HepG2 (cell line): Measurements from ENCODE around the gene TBC1D22A.

ENCODE experiments used
- GLI4 ChIP-seq: sonication (generic); formaldehyde crosslinking; IDR thresholded peaks from 2 replicates; pipeline ENCODE4 v1.5.1; 2020; ENCODE audit warnings: missing genetic modification reagents, mild to moderate bottlenecking, moderate library complexity, borderline replicate concordance
- NFE2 ChIP-seq: sonication (generic); formaldehyde crosslinking; IDR thresholded peaks from 2 replicates; pipeline ENCODE4 v1.4.0; 2020; ENCODE audit warnings: missing genetic modification reagents
- NRL ChIP-seq: sonication (generic); formaldehyde crosslinking; IDR thresholded peaks from 2 replicates; pipeline ENCODE4 v1.5.0; 2020; ENCODE audit warnings: missing genetic modification reagents, mild to moderate bottlenecking, moderate library complexity, borderline replicate concordance
- POLR2A ChIP-seq, 2 experiments: IDR thresholded peaks; 2 replicates each; pipeline ENCODE4 v1.6.1; 2011; ENCODE audit warnings: low read depth in 2 of 2, low read length in 2 of 2, mild to moderate bottlenecking in 1 of 2, moderate library complexity in 1 of 2; ENCODE audit not compliant: insufficient read depth in 1 of 2
- TBL1XR1 ChIP-seq: fragments of 150-350 bp; IDR thresholded peaks from 2 replicates; pipeline ENCODE4 v1.6.1; 2014; ENCODE audit warnings: borderline replicate concordance, low read length; ENCODE audit not compliant: partially characterized antibody
- ZBTB8A ChIP-seq: sonication (generic); formaldehyde crosslinking; IDR thresholded peaks from 2 replicates; pipeline ENCODE4 v1.4.0; 2020; ENCODE audit warnings: mild to moderate bottlenecking, low read depth, missing genetic modification reagents, borderline replicate concordance
- ZKSCAN8 ChIP-seq: IDR thresholded peaks from 2 replicates; pipeline ENCODE4 v1.6.1; 2016; ENCODE audit warnings: borderline replicate concordance, missing genetic modification reagents, missing compliant biosample characterization
- ZNF253 ChIP-seq: sonication (generic); formaldehyde crosslinking; IDR thresholded peaks from 2 replicates; pipeline ENCODE4 v1.8.0; 2022; ENCODE audit warnings: mild to moderate bottlenecking, missing genetic modification reagents, borderline replicate concordance
- ZNF274 ChIP-seq: sonication (generic); formaldehyde crosslinking; IDR thresholded peaks from 2 replicates; pipeline ENCODE4 v1.5.1; 2020; ENCODE audit warnings: mild to moderate bottlenecking, missing genetic modification reagents
- ZNF775 ChIP-seq: sonication (generic); formaldehyde crosslinking; IDR thresholded peaks from 2 replicates; pipeline ENCODE4 v1.4.0; 2020; ENCODE audit warnings: missing genetic modification reagents, mild to moderate bottlenecking, moderate library complexity, borderline replicate concordance
- TF ChIP-seq, protein P1 (sequence below): sonication (generic); formaldehyde crosslinking; IDR thresholded peaks from 2 replicates; pipeline ENCODE4 v1.5.0; 2020; ENCODE audit warnings: mild to moderate bottlenecking, missing genetic modification reagents, moderate library complexity
- TF ChIP-seq, protein P2 (sequence below): sonication (generic); formaldehyde crosslinking; IDR thresholded peaks from 2 replicates; pipeline ENCODE4 v1.4.0; 2020; ENCODE audit warnings: missing genetic modification reagents, borderline replicate concordance
- TF ChIP-seq, protein P3 (sequence below): IDR thresholded peaks from 2 replicates; pipeline ENCODE4 v1.6.1; 2016
- TF ChIP-seq, protein P4 (sequence below): sonication (generic); formaldehyde crosslinking; IDR thresholded peaks from 2 replicates; pipeline ENCODE4 v1.4.0; 2020; ENCODE audit warnings: missing genetic modification reagents, low read depth, mild to moderate bottlenecking, borderline replicate concordance

DNA sequence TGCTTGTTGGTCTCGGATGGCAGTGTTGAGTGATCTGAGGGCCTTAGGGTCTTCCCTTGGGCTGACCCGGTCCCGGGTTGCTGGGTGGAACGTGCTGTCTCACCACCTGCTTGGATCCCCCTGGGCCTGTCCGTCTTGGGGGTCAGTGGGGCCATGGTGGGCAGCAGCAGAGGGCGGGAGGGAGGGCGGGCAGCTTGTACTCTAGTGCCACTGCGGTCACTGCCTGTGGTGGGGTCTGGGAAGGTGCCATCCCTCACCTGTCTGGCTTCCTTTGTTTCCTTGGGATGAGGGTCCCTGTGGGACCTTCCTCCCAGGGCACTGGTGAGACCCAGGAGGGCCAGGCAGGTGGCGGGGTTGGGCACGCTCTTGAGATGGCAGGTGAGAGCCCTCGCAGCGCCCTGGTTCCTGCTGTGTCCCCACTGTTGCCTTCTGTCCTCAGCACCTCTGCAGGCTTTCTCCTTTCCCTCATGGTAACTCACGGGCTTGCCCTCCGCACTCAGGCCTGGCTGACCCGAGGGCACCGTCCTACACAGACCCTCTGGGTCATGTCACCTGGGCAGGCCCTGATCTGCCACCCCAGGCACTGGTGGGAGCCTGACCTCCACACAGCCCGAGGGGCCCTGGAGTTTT lies 34.2 kb downstream of the TBC1D22A start:
- no peak for TF ChIP-seq ZNF274 (CRISPR knock-in tag)
- TF ChIP-seq NRL (CRISPR knock-in tag): no peak
- TF ChIP-seq, protein P1, sequence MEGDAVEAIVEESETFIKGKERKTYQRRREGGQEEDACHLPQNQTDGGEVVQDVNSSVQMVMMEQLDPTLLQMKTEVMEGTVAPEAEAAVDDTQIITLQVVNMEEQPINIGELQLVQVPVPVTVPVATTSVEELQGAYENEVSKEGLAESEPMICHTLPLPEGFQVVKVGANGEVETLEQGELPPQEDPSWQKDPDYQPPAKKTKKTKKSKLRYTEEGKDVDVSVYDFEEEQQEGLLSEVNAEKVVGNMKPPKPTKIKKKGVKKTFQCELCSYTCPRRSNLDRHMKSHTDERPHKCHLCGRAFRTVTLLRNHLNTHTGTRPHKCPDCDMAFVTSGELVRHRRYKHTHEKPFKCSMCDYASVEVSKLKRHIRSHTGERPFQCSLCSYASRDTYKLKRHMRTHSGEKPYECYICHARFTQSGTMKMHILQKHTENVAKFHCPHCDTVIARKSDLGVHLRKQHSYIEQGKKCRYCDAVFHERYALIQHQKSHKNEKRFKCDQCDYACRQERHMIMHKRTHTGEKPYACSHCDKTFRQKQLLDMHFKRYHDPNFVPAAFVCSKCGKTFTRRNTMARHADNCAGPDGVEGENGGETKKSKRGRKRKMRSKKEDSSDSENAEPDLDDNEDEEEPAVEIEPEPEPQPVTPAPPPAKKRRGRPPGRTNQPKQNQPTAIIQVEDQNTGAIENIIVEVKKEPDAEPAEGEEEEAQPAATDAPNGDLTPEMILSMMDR (CRISPR knock-in tag): no peak
- no peak for TF ChIP-seq ZNF775 (CRISPR knock-in tag)
- no peak for TF ChIP-seq ZBTB8A (CRISPR knock-in tag)
- TF ChIP-seq, protein P2, sequence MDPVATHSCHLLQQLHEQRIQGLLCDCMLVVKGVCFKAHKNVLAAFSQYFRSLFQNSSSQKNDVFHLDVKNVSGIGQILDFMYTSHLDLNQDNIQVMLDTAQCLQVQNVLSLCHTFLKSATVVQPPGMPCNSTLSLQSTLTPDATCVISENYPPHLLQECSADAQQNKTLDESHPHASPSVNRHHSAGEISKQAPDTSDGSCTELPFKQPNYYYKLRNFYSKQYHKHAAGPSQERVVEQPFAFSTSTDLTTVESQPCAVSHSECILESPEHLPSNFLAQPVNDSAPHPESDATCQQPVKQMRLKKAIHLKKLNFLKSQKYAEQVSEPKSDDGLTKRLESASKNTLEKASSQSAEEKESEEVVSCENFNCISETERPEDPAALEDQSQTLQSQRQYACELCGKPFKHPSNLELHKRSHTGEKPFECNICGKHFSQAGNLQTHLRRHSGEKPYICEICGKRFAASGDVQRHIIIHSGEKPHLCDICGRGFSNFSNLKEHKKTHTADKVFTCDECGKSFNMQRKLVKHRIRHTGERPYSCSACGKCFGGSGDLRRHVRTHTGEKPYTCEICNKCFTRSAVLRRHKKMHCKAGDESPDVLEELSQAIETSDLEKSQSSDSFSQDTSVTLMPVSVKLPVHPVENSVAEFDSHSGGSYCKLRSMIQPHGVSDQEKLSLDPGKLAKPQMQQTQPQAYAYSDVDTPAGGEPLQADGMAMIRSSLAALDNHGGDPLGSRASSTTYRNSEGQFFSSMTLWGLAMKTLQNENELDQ: no peak
- TF ChIP-seq NFE2 (CRISPR knock-in tag): no peak
- TF ChIP-seq, protein P3, sequence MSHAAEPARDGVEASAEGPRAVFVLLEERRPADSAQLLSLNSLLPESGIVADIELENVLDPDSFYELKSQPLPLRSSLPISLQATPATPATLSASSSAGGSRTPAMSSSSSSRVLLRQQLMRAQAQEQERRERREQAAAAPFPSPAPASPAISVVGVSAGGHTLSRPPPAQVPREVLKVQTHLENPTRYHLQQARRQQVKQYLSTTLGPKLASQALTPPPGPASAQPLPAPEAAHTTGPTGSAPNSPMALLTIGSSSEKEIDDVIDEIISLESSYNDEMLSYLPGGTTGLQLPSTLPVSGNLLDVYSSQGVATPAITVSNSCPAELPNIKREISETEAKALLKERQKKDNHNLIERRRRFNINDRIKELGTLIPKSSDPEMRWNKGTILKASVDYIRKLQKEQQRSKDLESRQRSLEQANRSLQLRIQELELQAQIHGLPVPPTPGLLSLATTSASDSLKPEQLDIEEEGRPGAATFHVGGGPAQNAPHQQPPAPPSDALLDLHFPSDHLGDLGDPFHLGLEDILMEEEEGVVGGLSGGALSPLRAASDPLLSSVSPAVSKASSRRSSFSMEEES (CRISPR knock-in tag): no peak
- TF ChIP-seq POLR2A (IDR thresholded peaks at IDR 0.05; ENCODE audit: insufficient read depth in 1 of 2, low read depth in 2 of 2, low read length in 2 of 2): no peak
- no peak for TF ChIP-seq TBL1XR1
- TF ChIP-seq ZNF253 (CRISPR knock-in tag): no peak
- TF ChIP-seq, protein P4, sequence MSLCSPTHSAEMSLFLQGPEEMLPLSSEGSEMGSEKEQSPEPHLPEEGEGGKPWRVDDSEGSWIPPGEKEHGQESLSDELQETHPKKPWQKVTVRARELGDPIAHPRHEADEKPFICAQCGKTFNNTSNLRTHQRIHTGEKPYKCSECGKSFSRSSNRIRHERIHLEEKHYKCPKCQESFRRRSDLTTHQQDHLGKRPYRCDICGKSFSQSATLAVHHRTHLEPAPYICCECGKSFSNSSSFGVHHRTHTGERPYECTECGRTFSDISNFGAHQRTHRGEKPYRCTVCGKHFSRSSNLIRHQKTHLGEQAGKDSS (CRISPR knock-in tag): no peak
- TF ChIP-seq GLI4 (CRISPR knock-in tag): no peak
- no peak for TF ChIP-seq ZKSCAN8 (CRISPR knock-in tag)
